ENCODE data around the gene TMEM121.

DNA sequence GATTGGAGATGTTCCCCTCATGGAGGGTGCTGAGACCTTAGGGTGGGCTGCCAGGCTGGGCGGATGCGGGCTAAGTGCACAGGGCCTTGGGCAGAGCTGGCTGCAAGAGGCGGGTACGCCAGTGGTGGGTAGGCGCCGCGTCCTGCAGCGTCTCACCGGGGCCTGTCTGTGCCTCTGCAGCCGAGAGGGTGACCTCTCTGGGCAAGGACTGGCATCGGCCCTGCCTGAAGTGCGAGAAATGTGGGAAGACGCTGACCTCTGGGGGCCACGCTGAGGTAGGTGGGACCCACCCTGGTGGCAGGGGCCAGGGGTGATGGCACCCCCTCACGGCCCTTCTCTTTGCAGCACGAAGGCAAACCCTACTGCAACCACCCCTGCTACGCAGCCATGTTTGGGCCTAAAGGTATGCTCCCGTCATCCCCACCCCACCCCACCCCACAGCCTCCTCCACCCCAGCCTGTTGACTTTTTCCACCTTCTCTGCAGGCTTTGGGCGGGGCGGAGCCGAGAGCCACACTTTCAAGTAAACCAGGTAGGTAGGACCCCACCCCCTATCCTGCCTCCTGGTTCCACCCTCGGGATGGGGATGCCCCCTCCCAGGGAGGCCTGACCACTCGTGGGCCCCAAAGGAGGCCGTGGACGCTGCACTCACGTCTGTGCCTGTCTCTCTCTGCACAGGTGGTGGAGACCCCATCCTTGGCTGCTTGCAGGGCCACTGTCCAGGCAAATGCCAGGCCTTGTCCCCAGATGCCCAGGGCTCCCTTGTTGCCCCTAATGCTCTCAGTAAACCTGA lies 38.2 kb upstream of the TMEM121 start:
- TF ChIP-seq, protein P1, sequence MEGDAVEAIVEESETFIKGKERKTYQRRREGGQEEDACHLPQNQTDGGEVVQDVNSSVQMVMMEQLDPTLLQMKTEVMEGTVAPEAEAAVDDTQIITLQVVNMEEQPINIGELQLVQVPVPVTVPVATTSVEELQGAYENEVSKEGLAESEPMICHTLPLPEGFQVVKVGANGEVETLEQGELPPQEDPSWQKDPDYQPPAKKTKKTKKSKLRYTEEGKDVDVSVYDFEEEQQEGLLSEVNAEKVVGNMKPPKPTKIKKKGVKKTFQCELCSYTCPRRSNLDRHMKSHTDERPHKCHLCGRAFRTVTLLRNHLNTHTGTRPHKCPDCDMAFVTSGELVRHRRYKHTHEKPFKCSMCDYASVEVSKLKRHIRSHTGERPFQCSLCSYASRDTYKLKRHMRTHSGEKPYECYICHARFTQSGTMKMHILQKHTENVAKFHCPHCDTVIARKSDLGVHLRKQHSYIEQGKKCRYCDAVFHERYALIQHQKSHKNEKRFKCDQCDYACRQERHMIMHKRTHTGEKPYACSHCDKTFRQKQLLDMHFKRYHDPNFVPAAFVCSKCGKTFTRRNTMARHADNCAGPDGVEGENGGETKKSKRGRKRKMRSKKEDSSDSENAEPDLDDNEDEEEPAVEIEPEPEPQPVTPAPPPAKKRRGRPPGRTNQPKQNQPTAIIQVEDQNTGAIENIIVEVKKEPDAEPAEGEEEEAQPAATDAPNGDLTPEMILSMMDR (conservative IDR thresholded peaks at IDR 0.05; ENCODE audit: low read depth, low read length): no peak
- TF ChIP-seq EZH2 (IDR thresholded peaks at IDR 0.05; ENCODE audit: low read length, unreplicated experiment): no peak

Data from PC-3 (cell line).